DND-41 (cell line): Measurements from ENCODE around the gene XXYLT1.

Source experiments
- ATAC-seq: fragments of 200-7000 bp; cut with Tn5 transposase; 3 replicates; pipeline ENCODE4 v1.9.1; 2021; ENCODE audit warnings: low read depth; ENCODE audit not compliant: insufficient read depth
- DNase-seq: peaks from one replicate; pipeline ENCODE4 v3.0.0-alpha.2; 2020
- H2AFZ ChIP-seq: 2 replicates; pipeline ENCODE4 v1.6.0; 2012; ENCODE audit warnings: low read depth, low read length
- H3K27ac ChIP-seq: 2 replicates; pipeline ENCODE4 v1.5.1; 2012; ENCODE audit warnings: low read length, inconsistent platforms
- H3K27me3 ChIP-seq: fragments of 200-600 bp; sonication (generic); 2 replicates; pipeline ENCODE4 v1.6.0; 2012; ENCODE audit warnings: low read length, mild to moderate bottlenecking, inconsistent platforms; ENCODE audit not compliant: insufficient read depth, poor library complexity
- H3K36me3 ChIP-seq: 2 replicates; pipeline ENCODE4 v1.5.1; 2012; ENCODE audit warnings: low read length, inconsistent platforms; ENCODE audit not compliant: insufficient read depth
- H3K4me1 ChIP-seq: 2 replicates; pipeline ENCODE4 v1.5.1; 2012; ENCODE audit warnings: mild to moderate bottlenecking, low read length; ENCODE audit not compliant: insufficient read depth
- H3K4me2 ChIP-seq: 2 replicates; pipeline ENCODE4 v1.6.0; 2012; ENCODE audit warnings: mild to moderate bottlenecking, moderate library complexity, low read length, inconsistent platforms; ENCODE audit not compliant: insufficient read depth
- H3K4me3 ChIP-seq, 2 experiments: fragments of 200-600 bp in 1 of 2; shearing (Covaris generic) in 1 of 2; 2 replicates each; pipeline ENCODE4 v1.5.1; 2012 to 2016; ENCODE audit warnings: inconsistent platforms in 2 of 2, low read length in 2 of 2, mild to moderate bottlenecking in 2 of 2, low read depth in 1 of 2, moderate library complexity in 1 of 2
- H3K79me2 ChIP-seq: 2 replicates; pipeline ENCODE4 v1.6.0; 2012; ENCODE audit warnings: low read length, inconsistent platforms; ENCODE audit not compliant: insufficient read depth
- H3K9ac ChIP-seq: 2 replicates; pipeline ENCODE4 v1.6.0; 2012; ENCODE audit warnings: low read depth, mild to moderate bottlenecking, inconsistent platforms, low read length, moderate library complexity
- H3K9me3 ChIP-seq: 2 replicates; pipeline ENCODE4 v1.5.1; 2012; ENCODE audit warnings: low read length, moderate library complexity, mild to moderate bottlenecking, inconsistent platforms; ENCODE audit not compliant: insufficient read depth, severe bottlenecking
- H4K20me1 ChIP-seq: 2 replicates; pipeline ENCODE4 v1.6.0; 2012; ENCODE audit warnings: low read length; ENCODE audit not compliant: insufficient read depth
- CTCF ChIP-seq: IDR thresholded peaks from 2 replicates; pipeline ENCODE4 v1.5.1; 2012; ENCODE audit warnings: borderline replicate concordance, low read length, moderate library complexity, mild to moderate bottlenecking; ENCODE audit not compliant: poor library complexity, severe bottlenecking; ENCODE audit errors: extremely low read depth
- EZH2 ChIP-seq: IDR thresholded peaks from 3 replicates; pipeline ENCODE4 v1.6.1; 2012; ENCODE audit warnings: borderline replicate concordance, low read depth, mild to moderate bottlenecking, moderate library complexity, low read length, inconsistent platforms; ENCODE audit not compliant: severe bottlenecking

Gene XXYLT1

GRCh38 chr3:195112361-195112791 lies 158.6 kb downstream of the XXYLT1 start:
- DNase-seq = no peak
- no peak for ATAC-seq
- no peak overlapping the region for H2AFZ ChIP-seq
- TF ChIP-seq EZH2 (no peak), CTCF (no peak)
- H3K27ac ChIP-seq = no peak overlapping the region
- no peak overlapping the region for H3K4me2 ChIP-seq
- H4K20me1 ChIP-seq = peaks cover 37% of the 10 kb centered on the region
- no peaks in the 10 kb centered on the region for H3K79me2 ChIP-seq
- H3K4me1 ChIP-seq = no peaks in the 10 kb centered on the region
- H3K27me3 ChIP-seq = no peaks in the 10 kb centered on the region
- no peaks in the 10 kb centered on the region for H3K9me3 ChIP-seq
- H3K4me3 ChIP-seq = no peak overlapping the region
- no peak overlapping the region for H3K9ac ChIP-seq
- peaks cover 14% of the 10 kb centered on the region for H3K36me3 ChIP-seq

GRCh38 chr3:195111766-195112165 lies 159.2 kb downstream of the XXYLT1 start:
- no peak for TF ChIP-seq EZH2
- no peaks in the 10 kb centered on the region for H3K4me1 ChIP-seq
- no peaks in the 10 kb centered on the region for H3K27me3 ChIP-seq
- H3K27ac ChIP-seq = no peak overlapping the region
- no peak overlapping the region for H3K4me3 ChIP-seq
- ATAC-seq (no peak), DNase-seq (no peak)
- peaks cover 14% of the 10 kb centered on the region for H3K36me3 ChIP-seq
- no peaks in the 10 kb centered on the region for H3K9me3 ChIP-seq
- H3K9ac ChIP-seq = no peak overlapping the region
- H4K20me1 ChIP-seq = peaks cover 39% of the 10 kb centered on the region
- no peaks in the 10 kb centered on the region for H3K79me2 ChIP-seq
- no peak overlapping the region for H2AFZ ChIP-seq
- no peak overlapping the region for H3K4me2 ChIP-seq

- no peak for DNase-seq
Measured at GRCh38 chr3:195111319-195111705, 159.6 kb downstream of the XXYLT1 start.

GRCh38 chr3:195110647-195111318 lies 160.2 kb downstream of the XXYLT1 start:
- Histone ChIP-seq H3K4me2 (no peak overlapping the region), H2AFZ (no peak overlapping the region), H3K79me2 (no peaks in the 10 kb centered on the region), H3K4me1 (peaks cover 8% of the 10 kb centered on the region), H3K9me3 (no peaks in the 10 kb centered on the region), H4K20me1 (peaks cover 41% of the 10 kb centered on the region), H3K4me3 (no peak overlapping the region), H3K27ac (no peak overlapping the region), H3K36me3 (peaks cover 14% of the 10 kb centered on the region), H3K9ac (no peak overlapping the region), H3K27me3 (no peaks in the 10 kb centered on the region)
- ATAC-seq (no peak), DNase-seq (no peak)
- TF ChIP-seq CTCF = no peak
- no peak for TF ChIP-seq EZH2

More at GRCh38 chr3:195111319-195111705, 159.6 kb downstream of the XXYLT1 start:
- Histone ChIP-seq H3K4me3 (no peak overlapping the region), H3K4me2 (no peak overlapping the region), H3K36me3 (peaks cover 14% of the 10 kb centered on the region), H3K9ac (no peak overlapping the region), H4K20me1 (peaks cover 41% of the 10 kb centered on the region), H3K27ac (no peak overlapping the region), H2AFZ (no peak overlapping the region), H3K27me3 (no peaks in the 10 kb centered on the region), H3K4me1 (peaks cover 4% of the 10 kb centered on the region), H3K79me2 (no peaks in the 10 kb centered on the region), H3K9me3 (no peaks in the 10 kb centered on the region)
- TF ChIP-seq CTCF (no peak), EZH2 (no peak)
- ATAC-seq = no peak
